Subcutaneous abdominal adipose tissue (tissue), 5 donors: ENCODE measurements around the gene CD99.

Source experiments
- H3K27ac ChIP-seq: one replicate; pipeline ENCODE4 v1.7.0; 2013; ENCODE audit warnings: low read depth, mild to moderate bottlenecking, inconsistent platforms, low read length, moderate library complexity
- H3K27me3 ChIP-seq, 5 donors: one replicate each; pipeline ENCODE4 v1.7.0; 2013; ENCODE audit warnings: low read length in 5 of 5, inconsistent platforms in 1 of 5; ENCODE audit not compliant: control insufficient read depth in 5 of 5, insufficient read depth in 4 of 5
- H3K36me3 ChIP-seq, 5 donors: one replicate each; pipeline ENCODE4 v1.7.0; 2013; ENCODE audit warnings: low read length in 5 of 5; ENCODE audit not compliant: control insufficient read depth in 5 of 5, insufficient read depth in 5 of 5
- H3K4me1 ChIP-seq, 5 donors: one replicate each; pipeline ENCODE4 v1.7.0; 2013; ENCODE audit warnings: low read length in 5 of 5, mild to moderate bottlenecking in 3 of 5, moderate library complexity in 1 of 5; ENCODE audit not compliant: control insufficient read depth in 5 of 5, insufficient read depth in 5 of 5
- H3K4me3 ChIP-seq, 5 donors: one replicate each; pipeline ENCODE4 v1.7.0; 2013; ENCODE audit warnings: low read length in 5 of 5, low read depth in 1 of 5
- H3K9ac ChIP-seq, 5 donors: one replicate each; pipeline ENCODE4 v1.7.0; 2013; ENCODE audit warnings: low read length in 5 of 5, mild to moderate bottlenecking in 4 of 5, moderate library complexity in 3 of 5
- H3K9me3 ChIP-seq, 5 donors: one replicate each; pipeline ENCODE4 v1.7.0; 2013; ENCODE audit warnings: low read length in 5 of 5; ENCODE audit not compliant: control insufficient read depth in 5 of 5
- donor health status: healthy.
- donor health status: healthy.
- donor health status: healthy.
- donor health status: healthy.
- donor health status: healthy.

Gene CD99

DNA sequence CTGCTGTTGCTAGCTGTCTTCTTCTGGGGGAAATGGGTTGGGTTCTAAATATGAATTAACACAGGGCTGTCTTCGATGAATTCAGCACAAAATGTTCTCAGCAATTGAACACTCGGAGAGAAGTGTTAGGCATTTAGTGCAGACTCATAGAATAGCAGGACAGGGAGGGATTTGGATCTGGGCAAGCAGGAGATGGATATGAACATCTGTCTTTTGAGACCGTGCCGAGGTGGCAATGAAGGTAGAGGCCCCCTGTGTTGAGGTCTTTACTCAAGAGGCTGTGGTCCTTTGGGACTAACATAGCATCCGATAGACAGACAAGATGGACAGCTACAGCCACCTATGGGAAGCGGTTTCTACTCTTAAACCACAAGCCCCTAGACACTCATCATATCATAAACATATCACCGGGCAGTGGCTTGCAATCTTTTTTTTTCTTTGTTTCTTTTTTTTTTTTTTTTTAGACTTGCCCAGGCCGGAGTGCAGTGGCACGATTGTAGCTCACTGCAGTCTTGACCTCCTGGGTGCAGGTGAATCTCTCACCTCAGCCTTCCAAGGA lies 6.7 kb downstream of the CD99 start:
- Histone ChIP-seq H3K9me3 (no peaks in the 10 kb centered on the region), H3K27me3 (no peaks in the 10 kb centered on the region), H3K9ac (no peak overlapping the region), H3K36me3 (peaks cover 0 to 16% (median 14%) of the 10 kb centered on the region in 5 donors), H3K27ac (peak overlapping the region; percentile 60), H3K4me3 (peak overlapping the region in 1 of 5 donors; percentile 26), H3K4me1 (peaks cover 4 to 69% (median 56%) of the 10 kb centered on the region in 5 donors)

DNA sequence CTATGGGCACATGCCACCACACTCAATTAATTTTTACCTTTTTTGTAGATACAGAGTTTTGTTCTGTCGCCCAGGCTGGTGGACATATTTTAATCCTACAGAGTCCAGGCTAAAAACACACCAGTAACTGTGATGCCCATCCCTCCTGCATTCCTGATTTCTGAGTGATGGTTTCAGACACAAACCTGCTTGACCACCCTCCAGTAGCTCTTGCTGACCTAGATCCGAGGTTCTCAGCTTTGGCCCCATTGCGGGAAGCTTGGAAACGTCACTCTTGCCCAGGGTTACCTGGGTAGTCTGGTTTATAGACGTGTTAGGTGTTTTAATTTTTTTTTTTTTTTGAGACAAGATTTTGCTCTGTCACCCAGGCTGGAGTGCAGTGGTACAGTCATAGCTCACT lies 7.5 kb downstream of the CD99 start:
- no peak overlapping the region for H3K9ac ChIP-seq

DNA sequence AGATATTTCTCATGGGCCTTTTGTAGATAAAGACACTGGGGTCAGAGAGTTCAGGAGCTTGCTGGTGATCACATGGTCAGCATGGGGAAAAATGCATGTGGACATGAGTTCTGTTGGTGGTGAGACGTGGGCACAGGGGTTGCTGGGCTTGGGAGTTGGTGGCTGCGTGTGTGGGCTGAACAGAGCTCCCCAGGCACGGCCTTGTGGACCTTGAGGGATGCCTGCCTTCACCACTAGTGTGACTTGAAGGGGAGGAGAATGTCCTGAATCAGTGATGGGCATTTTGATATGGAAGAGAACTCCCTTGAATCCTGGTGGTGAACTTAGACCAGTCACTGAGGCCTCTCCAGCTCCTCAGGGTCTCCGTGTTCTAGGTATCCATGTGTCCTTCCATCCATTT lies 8.9 kb downstream of the CD99 start:
- Histone ChIP-seq H3K36me3 (peaks cover 0 to 16% (median 14%) of the 10 kb centered on the region in 5 donors), H3K9me3 (no peaks in the 10 kb centered on the region), H3K9ac (no peak overlapping the region), H3K4me1 (peaks cover 13 to 69% (median 48%) of the 10 kb centered on the region in 5 donors), H3K27me3 (no peaks in the 10 kb centered on the region), H3K4me3 (no peak overlapping the region), H3K27ac (no peak overlapping the region)

More for the DNA sequence above, 7.5 kb downstream of the CD99 start:
- Histone ChIP-seq H3K4me1 (peaks cover 6 to 69% (median 48%) of the 10 kb centered on the region in 5 donors), H3K36me3 (peaks cover 0 to 16% (median 14%) of the 10 kb centered on the region in 5 donors), H3K9me3 (no peaks in the 10 kb centered on the region), H3K27me3 (no peaks in the 10 kb centered on the region), H3K4me3 (no peak overlapping the region), H3K27ac (peak overlapping the region; percentile 27)

DNA sequence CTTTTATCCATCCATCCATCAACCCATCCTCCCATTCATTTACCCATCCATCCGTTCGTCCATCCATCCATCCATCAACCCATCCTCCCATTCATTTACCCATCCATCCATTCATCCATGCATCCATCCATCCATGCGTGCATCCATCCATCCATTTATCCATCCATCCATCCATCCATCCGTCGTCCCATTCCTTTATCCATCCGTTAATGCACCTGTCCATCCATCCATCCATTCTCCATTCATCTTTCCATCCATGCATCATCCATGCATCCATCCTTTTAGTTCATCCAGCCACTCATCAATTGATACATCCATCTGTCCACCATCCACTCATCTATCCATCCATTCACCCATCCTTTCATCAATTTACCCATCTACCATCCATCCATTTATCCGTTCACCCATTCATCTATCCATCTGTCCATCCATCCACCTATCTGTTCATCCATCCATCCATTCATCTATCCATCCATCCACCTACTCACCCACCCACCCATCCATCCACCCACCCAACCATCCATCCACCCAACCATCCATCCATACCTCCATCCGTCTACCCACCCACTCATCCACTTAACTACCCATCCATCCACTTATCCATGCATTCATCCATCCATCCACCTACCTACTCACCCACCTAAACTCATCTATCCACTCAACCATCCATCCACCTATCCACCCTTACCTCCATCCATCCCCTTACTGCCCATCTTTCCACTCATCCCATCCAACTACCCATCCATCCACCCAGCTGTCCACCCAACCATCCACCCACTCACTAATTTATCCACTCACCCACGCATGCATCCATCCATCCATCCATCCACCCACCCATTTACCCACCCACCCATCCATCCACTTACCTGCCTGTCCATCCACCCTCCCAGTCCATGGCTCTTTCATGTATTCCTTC lies 9.6 kb downstream of the CD99 start:
- H3K9ac ChIP-seq, result no peak overlapping the region
- H3K4me1 ChIP-seq, result peaks cover 16 to 69% (median 48%) of the 10 kb centered on the region in 5 donors
- H3K4me3 ChIP-seq, result no peak overlapping the region
- peaks cover 0 to 16% (median 14%) of the 10 kb centered on the region in 5 donors for H3K36me3 ChIP-seq
- H3K9me3 ChIP-seq, result no peaks in the 10 kb centered on the region
- H3K27ac ChIP-seq, result no peak overlapping the region
- no peaks in the 10 kb centered on the region for H3K27me3 ChIP-seq

DNA sequence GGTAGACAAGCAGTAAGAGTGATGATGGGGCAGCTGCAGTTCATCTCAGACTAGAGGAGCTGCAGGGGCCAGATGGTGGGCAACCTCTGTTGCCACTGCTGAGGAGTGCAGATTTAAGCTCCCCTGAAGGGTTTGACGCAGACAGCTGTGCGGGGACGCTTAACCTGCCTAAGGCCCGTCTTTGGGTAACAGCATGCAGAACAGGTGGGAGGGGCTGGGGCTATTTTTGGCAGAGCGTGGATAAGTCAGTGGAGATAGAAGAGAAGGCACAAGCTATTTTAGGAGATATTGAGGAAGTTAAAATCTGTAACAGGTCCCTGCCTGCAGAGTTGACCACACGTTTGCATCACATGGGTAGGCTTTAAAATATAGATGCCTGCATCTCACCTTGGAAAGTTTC lies 10.5 kb downstream of the CD99 start:
- no peak overlapping the region for H3K4me3 ChIP-seq
- H3K4me1 ChIP-seq, result peaks cover 16 to 68% (median 43%) of the 10 kb centered on the region in 5 donors
- H3K9ac ChIP-seq, result no peak overlapping the region
- no peaks in the 10 kb centered on the region for H3K27me3 ChIP-seq
- H3K9me3 ChIP-seq, result no peaks in the 10 kb centered on the region
- no peak overlapping the region for H3K27ac ChIP-seq
- peaks cover 0 to 18% (median 15%) of the 10 kb centered on the region in 5 donors for H3K36me3 ChIP-seq

DNA sequence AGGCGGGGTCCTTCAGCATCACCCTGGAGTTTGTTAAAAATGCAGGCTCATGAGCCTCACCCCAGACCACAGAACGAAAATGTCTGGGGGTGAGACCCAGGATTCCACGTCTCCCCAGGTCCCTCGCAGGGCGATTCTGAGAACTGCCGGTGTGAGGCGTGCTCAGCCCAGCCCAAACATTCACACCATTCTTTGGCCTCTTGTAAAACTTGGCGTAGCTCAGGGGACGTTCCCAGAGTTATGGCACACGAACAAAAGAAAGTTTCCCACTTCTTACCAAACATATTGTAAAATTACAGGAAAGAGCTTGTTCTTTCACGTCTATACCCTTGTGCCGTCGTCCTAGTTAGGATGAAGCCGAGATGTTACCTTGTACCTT lies 12.9 kb downstream of the CD99 start:
- peak overlapping the region in 1 of 5 donors; percentile 26 for H3K9ac ChIP-seq
- peaks cover 0 to 15% (median 11%) of the 10 kb centered on the region in 5 donors for H3K36me3 ChIP-seq
- no peaks in the 10 kb centered on the region for H3K9me3 ChIP-seq
- H3K4me3 ChIP-seq, result no peak overlapping the region
- peaks cover 16 to 70% (median 48%) of the 10 kb centered on the region in 5 donors for H3K4me1 ChIP-seq
- H3K27ac ChIP-seq, result no peak overlapping the region
- no peaks in the 10 kb centered on the region for H3K27me3 ChIP-seq

DNA sequence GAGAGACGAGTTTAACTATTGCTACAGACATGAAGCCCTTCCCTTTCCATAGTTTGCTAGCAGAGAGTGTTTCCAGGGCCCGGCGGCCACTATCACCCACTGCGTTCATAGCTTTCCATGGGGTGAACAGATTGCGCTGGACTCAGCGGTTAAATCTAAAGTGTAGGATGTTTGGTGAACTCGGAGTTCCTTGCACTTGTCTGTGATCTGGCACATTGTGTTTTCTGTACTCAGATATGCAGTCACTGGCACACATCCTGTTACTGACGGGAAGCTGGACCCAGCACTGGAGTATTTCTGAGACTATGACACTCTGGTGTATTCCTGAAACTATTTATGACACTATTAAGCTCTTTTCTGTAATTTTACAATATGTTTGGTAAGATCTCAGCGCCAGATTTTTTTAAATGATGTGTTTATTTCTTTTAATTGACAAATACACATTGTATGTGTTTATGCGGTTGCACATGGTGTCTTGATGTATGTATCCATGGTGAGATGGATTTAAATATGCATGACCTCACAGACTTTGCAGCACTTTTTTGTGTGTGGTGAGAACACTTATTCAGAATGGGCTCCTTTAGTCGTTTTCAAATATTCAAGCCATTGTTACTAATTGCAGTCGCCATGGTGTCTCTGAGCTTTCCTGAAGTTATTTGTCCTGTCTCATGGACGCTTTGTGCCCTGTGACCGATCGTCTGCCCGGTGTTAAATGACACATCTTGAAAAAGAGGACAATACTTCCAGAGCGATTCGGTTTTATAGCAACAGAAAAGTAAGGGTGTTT lies 14.1 kb downstream of the CD99 start:
- no peak overlapping the region for H3K4me3 ChIP-seq
- no peaks in the 10 kb centered on the region for H3K27me3 ChIP-seq
- peaks cover 0 to 15% (median 6%) of the 10 kb centered on the region in 5 donors for H3K36me3 ChIP-seq
- peaks cover 25 to 81% (median 60%) of the 10 kb centered on the region in 5 donors for H3K4me1 ChIP-seq
- no peaks in the 10 kb centered on the region for H3K9me3 ChIP-seq
- H3K27ac ChIP-seq, result no peak overlapping the region
- H3K9ac ChIP-seq, result no peak overlapping the region

DNA sequence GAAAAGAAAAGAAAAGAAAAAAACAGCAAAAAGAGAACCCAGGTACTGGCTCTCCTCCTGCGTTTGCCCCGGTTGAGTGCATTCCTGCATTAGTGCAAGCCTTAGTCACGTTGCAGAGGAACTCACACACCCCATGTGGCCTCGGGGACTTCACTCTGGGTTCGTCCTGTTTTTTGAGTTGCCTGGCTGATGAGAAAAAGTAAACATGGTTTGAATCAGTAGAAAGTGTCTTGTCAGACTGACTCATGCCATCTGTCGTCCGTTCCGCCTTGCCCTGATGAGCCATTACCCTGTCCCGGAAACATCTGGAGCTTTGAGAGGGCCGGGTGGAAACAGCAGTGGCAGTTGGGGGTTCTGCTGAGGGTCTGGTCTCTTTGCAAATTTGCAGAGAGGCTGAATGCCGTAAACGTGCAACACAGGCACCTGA lies 16.3 kb downstream of the CD99 start:
- Histone ChIP-seq H3K27me3 (no peaks in the 10 kb centered on the region), H3K36me3 (peaks cover 0 to 15% (median 6%) of the 10 kb centered on the region in 5 donors), H3K4me1 (peaks cover 25 to 78% (median 63%) of the 10 kb centered on the region in 5 donors), H3K27ac (peak overlapping the region; percentile 69), H3K9ac (peak overlapping the region in 2 of 5 donors; percentile 8 to 27), H3K9me3 (no peaks in the 10 kb centered on the region), H3K4me3 (peak overlapping the region in 4 of 5 donors; percentile 1 to 28 (median 20))

DNA sequence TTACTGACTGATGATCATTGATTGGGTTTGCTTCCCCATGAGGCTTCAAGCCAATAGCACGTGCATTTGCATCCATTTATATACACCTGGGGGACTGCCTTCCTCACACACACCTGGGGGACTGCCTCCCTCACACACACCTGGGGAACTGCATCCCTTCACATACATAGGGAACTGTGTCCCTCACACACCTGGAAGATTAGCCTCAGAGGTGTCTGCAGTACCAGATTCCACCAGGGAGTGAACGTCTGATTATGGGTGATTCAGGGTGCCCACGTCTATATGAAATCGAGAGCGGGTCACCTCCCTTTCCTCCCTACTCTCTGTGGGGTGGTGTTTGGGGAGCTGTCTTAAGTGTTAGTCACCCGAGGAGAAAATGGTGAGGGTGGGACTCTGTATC lies 16.9 kb downstream of the CD99 start:
- H3K4me3 ChIP-seq, result peak overlapping the region in 2 of 5 donors; percentile 1 to 14
- H3K9me3 ChIP-seq, result no peaks in the 10 kb centered on the region
- no peaks in the 10 kb centered on the region for H3K27me3 ChIP-seq
- H3K36me3 ChIP-seq, result peaks cover 2 to 22% (median 12%) of the 10 kb centered on the region in 5 donors
- H3K9ac ChIP-seq, result peak overlapping the region in 1 of 5 donors; percentile 27
- peaks cover 25 to 75% (median 63%) of the 10 kb centered on the region in 5 donors for H3K4me1 ChIP-seq
- peak overlapping the region; percentile 69 for H3K27ac ChIP-seq
